ENCODE data around the gene ATP6V0C.
"Not testable (repeated sequence)": the region's sequence is repeated elsewhere in the genome, so short reads cannot be mapped to it uniquely, and the experiment has no call there.

The ATP6V0C gene

DNA sequence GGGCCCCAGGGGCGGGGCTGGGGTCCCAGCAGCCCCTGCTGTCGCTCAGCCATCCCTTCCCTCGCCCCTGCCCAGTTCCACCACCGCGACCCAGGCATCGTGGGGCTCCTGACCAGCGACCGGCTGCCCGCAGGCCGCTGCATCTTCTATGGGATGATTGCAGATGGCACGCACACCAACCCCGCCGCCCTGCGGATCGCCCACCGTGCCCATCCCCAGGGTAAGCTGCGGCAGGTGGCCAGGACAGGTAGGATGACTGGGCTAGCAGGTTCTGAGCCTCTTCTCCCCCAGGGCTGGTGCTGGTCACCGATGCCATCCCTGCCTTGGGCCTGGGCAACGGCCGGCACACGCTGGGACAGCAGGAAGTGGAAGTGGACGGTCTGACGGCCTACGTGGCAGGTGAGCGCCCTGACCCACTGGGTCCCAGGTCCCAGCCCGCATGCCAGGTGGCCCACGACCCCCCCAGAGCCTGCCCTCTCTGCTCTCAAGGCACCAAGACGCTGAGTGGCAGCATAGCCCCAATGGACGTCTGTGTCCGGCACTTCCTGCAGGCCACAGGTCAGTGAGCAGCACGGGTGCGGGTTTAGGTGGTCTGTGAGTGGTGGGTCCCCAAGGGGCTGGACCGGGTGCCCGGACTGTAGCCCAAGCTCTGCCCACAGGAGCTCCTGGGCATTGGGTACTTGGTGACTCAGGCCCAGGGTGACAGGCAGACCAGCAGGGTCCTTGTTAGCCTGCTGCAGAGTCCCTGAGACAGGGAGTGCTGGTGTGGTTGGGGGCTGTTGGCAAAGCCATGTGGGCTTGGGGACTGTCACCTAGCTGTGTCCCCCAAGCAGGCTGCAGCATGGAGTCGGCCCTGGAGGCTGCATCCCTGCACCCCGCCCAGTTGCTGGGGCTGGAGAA, 14.7 kb downstream of the ATP6V0C start:
- no peak for TF ChIP-seq POLR2A (IDR thresholded peaks at IDR 0.05; ENCODE audit: low read depth, low read length)
- no peak for DNase-seq (ENCODE audit: insufficient read length, low spot score)
- FAIRE-seq: no peak

DNA sequence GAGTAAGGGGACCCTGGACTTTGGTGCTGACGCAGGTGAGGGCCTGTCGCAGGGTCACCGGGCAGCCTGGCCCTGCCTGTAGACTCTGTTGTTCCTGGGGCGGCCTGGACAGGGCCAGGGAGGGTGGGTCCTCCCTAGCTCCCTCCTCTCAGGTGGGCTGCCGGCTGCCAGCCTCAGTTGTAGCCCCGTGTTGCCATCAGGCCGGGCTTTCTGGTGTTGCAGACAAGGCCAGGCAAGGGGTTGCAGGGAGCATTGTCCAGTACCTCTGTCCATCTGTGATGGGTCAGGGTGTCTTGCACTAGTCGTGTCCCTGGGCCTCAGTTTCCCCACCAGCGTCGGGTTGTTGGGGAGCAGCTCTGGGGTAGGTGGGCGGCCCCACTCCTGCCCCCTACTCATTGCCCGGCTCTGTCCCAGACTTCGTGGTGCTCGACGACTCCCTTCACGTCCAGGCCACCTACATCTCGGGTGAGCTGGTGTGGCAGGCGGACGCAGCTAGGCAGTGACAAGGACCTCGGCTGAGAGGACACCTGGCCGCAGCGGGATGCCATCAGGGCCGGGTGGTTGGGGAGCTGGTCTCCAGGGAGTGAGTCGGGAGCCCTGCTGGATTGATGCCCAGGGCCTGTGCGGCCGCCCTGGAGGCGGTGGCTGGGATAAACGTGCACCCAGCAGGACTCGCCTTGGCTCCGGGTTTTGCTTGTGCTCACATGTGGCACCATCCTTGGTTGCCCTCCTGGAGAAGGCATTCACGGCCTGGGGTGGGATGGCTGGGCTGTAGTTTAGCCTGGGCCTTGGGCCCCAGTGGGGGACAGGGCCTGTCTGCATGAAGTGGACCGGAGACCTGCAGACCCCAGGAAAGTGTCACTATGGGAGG, 15.5 kb downstream of the ATP6V0C start:
- FAIRE-seq (no peak), DNase-seq (ENCODE audit: insufficient read length, low spot score) (no peak)
- TF ChIP-seq POLR2A (IDR thresholded peaks at IDR 0.05; ENCODE audit: low read depth, low read length): no peak

DNA sequence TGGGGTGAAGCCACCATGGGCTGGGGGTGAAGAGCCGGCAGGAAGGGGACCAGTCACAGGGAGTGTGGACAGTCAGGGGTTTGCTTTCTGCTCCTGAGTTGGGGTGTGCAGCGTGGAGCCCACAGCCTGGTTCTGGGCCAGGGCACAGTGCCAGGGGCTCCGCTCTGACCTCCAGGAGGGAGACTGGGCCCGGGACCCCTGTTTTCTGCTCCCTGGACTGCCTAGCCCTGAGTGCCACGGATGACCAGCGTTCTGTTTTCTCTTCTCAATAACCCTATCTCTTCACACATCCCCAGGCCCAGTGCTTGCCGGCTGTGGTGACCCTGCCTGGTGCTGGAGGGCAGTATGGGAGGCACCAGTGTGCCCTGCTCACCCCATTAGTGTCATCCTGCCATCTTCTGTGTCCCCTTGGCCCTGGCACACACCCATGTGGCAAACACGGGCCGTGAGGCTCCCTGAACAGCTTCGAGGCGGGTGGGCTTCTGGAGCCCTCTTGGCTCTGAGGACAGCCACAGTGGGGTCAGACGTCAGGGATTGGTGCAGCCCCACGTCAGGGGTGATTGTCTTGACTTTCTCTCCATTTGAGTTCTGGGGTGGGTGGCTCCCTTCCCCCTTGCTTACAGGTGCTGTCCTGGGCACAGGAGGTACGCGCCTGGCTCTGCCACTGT, 16.3 kb downstream of the ATP6V0C start:
- DNase-seq (ENCODE audit: insufficient read length, low spot score) (no peak), FAIRE-seq (no peak)
- no peak for TF ChIP-seq POLR2A (IDR thresholded peaks at IDR 0.05; ENCODE audit: low read depth, low read length)

DNA sequence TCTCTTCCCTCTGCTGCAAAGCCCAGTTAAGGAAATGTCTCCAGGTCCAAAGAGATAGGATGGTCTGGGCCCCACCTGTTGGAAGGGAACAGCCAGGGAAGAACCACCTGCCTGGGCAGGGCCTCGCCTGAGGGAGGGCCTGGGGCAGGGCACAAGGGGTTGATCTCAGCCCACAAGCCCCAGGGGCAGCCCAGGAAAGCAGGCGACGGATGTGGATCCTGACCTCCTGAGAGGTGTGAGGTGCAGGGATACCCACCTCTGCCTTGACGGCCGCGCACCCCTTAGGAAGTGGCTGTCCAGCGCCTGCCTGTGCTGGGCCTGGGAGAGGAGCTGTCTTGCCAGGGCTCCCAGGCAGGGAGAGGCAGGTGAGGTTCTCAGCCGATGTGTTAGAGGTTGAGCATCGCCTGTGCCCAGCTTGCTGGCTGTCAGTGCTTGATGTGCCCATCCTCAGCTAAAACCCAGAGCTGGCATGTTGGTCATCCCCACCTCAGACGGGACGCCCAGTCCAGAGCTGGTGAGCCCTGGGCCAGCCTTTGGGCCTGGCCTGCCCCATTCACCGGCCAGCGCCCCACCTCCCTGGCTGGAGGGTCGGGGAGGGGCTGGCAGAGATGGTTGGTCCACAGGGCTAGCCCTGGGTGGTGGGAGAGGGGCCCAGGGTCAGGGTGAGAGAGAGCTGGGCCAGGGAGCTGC, 17.0 kb downstream of the ATP6V0C start:
- DNase-seq (ENCODE audit: insufficient read length, low spot score) (no peak), FAIRE-seq (no peak)
- no peak for TF ChIP-seq POLR2A (IDR thresholded peaks at IDR 0.05; ENCODE audit: low read depth, low read length)

DNA sequence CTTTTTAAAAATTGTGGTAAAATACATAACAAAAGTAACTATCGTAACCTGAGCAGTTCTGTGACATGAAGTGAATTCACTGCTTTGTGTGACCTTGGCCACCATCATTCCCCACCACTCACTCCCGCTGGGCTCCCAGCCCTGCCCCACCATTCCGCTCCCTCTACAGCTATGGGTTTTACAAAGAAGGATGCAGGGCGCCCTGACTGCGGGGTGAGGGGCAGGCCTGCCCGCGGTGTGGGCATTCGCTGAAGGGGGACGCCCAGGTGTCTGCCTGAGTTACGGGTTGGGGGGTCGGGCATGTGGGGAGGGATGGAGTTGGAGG, 17.6 kb downstream of the ATP6V0C start, which contains the start of gene CEMP1:
CEMP1 (minus strand) TSS at position 38 of the 325 bp plus-strand sequence. CDS start 335 bp downstream, outside the sequence.
- DNase-seq (ENCODE audit: insufficient read length, low spot score): no peak
- FAIRE-seq: no peak
- TF ChIP-seq POLR2A (IDR thresholded peaks at IDR 0.05; ENCODE audit: low read depth, low read length): no peak

DNA sequence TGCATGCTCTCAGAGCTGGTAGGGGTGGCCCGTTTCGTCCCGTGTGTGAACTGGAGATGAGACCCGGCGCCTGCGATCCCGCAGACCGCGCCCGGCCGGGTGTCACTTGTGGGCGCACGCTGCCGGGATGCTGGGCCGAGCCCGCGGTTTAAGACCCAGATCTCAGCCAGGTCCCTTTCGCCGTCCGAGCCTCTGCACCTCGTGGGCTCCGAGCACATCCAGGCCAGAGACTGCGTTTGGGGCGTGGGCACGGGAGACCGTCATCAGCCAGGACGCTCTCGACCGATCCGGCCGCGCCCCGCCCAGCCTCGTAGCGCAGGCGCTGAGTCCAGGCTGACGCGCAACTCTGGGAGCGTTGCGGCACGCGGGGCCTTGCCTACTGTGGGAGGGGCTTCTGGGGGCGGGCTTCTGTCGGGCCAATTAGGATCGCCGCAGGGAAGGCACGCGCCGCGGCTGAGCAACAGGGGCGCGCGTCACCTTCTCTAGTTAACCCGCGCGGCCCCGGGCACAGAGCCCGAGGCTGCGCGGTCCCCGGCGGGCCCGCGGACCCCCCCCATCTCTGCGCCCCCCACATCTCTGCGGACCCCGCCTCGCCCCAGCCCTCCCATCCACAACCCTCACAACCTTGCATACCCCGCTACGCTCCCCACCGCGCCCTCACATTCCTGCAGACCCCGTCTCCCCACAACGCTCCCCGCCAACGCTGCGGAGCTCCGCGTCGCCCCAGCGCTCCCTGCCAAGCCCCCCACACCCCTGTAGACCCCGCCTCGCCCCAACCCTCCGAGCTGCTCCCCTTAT, 18.1 kb downstream of the ATP6V0C start:
- peak; percentile 97 for DNase-seq (ENCODE audit: insufficient read length, low spot score)
- TF ChIP-seq POLR2A (IDR thresholded peaks at IDR 0.05; ENCODE audit: low read depth, low read length): peak; percentile 76
- FAIRE-seq: peak; percentile 11

DNA sequence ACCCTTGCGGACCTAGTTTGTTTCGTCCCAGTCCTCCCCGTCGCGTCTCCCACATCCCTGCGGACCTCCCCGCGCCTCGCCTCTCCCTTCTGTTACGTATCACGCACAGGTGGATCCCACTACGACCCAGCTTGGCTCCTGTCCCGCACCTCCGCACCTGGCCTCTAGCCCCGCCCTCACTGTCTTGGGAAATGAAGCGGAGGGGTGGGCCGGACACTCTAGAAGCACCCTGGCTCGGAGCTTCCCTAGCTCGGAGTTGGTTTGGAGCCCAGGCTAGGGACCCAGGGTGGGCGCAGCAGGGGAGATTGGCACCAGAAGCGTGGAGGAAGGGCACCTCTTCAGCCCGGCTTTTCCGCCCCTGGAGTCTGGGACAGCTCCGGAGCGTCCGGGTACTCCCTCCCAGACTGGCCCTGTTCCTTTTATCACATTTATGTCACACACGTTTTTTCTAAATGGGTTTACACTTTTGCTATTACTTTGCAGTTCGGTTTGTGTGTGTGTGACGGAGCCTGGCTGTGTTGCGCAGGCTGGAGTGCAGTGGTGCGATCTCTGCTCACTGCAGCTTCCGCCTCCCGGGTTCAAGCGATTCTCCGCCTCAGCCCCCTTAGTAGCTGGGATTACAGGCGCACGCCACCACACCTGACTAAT, 18.9 kb downstream of the ATP6V0C start:
- no peak for DNase-seq (ENCODE audit: insufficient read length, low spot score)

DNA sequence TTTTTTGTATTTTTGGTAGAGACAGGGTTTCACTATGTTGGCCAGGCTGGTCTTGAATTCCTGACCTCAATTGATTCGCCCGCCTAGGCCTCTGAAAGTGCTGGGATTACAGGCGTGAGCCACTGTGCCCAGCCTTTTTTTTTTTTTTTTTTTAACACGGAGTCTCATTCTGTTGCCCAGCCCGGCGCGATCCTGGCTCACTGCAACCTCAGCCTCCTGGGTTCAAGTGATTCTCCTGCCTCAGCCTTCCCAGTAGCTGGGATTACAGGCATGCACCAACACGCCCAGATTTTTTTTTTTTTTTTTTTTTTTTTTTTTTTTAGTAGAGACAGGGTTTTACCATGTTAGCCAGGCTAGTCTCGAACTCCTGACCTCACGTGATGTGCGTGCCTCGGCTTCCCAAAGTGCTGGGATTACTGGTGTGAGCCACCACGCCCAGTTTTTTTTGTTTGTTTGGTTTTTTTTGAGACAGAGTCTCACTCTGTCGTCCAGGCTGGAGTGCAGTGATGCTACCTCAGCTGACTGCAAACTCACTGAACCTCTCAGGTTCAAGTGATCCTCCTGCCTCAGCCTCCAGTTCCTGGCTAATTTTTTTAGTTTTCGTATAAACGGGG, 19.5 kb downstream of the ATP6V0C start:
- FAIRE-seq; DNase-seq (ENCODE audit: insufficient read length, low spot score): not testable (repeated sequence)

More for the DNA sequence above, 18.9 kb downstream of the ATP6V0C start:
- no peak for FAIRE-seq
- TF ChIP-seq POLR2A (IDR thresholded peaks at IDR 0.05; ENCODE audit: low read depth, low read length): no peak

DNA sequence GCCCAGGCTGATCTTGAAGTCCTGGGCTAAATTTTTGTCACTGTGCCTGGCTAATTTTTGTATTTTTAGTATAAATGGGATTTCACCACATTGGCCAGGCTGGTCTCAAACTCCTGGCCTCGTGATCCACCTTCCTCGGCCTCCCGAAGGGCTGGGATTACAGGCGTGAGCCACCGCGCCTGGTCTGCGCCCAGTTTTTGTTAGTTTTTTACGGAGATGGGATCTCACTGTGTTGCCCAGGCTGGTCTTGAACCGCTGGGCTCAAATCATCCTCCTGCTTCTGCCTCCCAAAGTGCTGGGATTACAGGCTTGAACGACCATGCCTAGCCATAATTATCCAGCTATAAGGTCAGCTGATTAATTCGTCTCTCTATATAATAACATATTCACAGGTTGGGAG, 20.2 kb downstream of the ATP6V0C start:
- no peak for TF ChIP-seq POLR2A (IDR thresholded peaks at IDR 0.05; ENCODE audit: low read depth, low read length)
- no peak for FAIRE-seq
- DNase-seq (ENCODE audit: insufficient read length, low spot score): no peak

DNA sequence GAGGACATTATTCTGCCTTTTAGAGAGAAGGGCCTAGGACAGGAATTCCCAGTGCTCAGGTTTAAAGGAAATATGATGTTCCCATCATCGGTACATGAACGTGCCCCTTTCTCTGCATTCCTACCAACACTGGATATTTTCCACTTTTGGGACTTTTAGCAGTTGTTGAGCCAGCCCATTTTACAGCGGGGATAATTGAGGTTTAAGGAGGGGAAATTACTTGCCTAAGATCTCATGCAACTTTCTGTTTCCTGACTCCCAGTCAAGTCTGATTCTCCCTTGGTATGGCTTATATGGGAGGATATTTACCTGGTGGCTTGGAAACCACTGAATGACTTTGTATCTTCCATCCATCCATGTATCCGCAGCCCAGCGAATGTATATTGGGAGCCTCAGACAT, 20.6 kb downstream of the ATP6V0C start:
- not testable (repeated sequence) for FAIRE-seq

DNA sequence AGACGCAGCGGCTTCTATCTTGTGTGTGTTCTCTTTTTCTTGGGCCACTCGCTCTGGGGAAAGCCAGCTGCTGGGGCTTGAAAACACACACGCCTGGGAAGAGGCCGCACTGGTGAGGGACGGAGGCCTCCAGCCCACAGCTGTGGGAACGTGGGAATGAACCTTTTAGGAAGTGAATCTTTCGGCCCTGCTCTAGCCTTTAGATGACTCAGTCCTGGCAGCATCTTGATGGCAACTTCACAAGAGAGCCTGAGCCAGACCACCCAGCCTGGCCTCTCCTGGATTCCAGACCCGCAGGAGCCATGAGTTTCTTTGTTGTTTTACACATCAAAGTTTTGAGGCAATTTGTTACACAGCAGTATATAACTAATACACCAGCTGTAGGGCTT, 21.9 kb downstream of the ATP6V0C start:
- no peak for DNase-seq (ENCODE audit: insufficient read length, low spot score)
- no peak for FAIRE-seq
- TF ChIP-seq POLR2A (IDR thresholded peaks at IDR 0.05; ENCODE audit: low read depth, low read length): no peak

More for the DNA sequence above, 20.6 kb downstream of the ATP6V0C start:
- not testable (repeated sequence) for DNase-seq (ENCODE audit: insufficient read length, low spot score)
